ENCODE results near the gene CTNS. TPM values are rescaled to one million over a fixed set of nuclear protein-coding genes. Genes with fewer than 3 reads are reported as not detected.
"Not testable (repeated sequence)": the region's sequence is repeated elsewhere in the genome, so short reads cannot be mapped to it uniquely, and the experiment has no call there.

The CTNS gene
- total RNA-seq, 1 donor: 27.7 TPM

DNA sequence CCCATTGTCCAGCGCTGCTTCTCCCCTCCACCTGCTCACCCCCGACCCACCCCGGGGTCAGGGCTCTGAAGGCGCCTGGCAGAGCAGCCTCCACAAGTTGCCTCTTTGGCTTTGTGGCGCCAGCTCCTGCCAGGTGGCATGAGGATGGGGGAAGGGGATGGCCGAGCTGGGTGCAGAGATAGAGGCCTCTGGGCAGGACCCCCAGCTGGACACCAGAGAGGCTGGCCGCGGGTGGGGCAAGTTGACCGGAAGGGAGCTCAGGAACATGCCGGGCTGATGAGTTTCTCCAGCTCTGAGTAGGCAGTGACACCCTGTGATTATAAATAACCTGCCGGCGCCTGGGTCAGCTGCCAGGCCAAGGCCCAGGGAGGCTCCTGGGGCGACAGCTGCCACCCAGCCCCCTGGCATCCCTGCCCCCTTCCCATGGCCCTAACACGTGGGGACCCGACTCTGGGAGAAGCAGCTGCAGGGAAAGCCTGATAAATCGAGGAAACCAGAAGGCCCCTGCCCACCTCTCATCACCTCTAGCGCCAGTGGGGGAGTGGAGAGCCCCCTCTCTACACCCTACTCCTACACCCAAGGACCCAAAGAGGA is 58.7 kb downstream of the CTNS start:
- TF ChIP-seq, protein P1, sequence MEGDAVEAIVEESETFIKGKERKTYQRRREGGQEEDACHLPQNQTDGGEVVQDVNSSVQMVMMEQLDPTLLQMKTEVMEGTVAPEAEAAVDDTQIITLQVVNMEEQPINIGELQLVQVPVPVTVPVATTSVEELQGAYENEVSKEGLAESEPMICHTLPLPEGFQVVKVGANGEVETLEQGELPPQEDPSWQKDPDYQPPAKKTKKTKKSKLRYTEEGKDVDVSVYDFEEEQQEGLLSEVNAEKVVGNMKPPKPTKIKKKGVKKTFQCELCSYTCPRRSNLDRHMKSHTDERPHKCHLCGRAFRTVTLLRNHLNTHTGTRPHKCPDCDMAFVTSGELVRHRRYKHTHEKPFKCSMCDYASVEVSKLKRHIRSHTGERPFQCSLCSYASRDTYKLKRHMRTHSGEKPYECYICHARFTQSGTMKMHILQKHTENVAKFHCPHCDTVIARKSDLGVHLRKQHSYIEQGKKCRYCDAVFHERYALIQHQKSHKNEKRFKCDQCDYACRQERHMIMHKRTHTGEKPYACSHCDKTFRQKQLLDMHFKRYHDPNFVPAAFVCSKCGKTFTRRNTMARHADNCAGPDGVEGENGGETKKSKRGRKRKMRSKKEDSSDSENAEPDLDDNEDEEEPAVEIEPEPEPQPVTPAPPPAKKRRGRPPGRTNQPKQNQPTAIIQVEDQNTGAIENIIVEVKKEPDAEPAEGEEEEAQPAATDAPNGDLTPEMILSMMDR (IDR thresholded peaks at IDR 0.05; ENCODE audit: insufficient read depth, low read length): no peak
- peak overlapping the region; percentile 64 for H3K4me3 ChIP-seq (ENCODE audit: low read depth, low read length)
- no peak for DNase-seq (ENCODE audit: low read depth)

DNA sequence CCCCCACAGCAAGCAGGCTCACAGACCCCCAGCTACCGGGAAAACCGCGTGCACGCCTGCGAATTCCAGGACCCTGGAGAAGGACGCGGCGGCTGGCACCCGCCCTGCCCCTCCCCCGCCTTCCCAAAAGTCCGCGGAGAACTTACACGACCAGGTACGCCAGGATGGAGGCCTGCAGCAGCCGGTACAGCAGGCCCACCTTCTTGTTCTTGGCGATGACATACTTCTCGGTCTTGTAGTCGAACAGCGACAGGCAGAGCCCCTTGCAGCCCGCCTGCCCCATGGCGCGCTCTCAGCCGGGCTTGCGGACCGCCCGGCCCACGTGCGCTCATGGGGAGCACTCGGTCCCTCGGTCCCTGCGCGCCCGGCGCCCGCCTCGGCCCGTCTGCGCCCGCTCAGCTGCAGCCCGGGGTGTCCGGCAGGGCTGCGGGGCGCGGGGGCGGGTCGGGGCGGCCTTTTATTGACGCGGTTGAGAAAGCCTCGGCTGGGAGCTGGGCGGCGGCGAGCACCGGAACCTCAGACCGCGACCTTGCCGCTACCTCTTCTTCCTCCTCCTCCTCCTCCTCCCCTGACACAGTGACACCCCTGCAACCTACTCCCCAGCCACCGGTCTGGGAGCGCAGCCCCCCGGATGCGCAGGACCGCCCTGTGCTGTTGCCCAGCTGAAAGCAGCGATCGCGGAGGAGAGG is 59.3 kb downstream of the CTNS start, which contains the start of gene P2RX5:
TSS of gene P2RX5 (minus strand) at position 433 of the 689 bp plus-strand sequence. CDS start at position 283, 150 bp downstream.
- H3K4me3 ChIP-seq (ENCODE audit: low read depth, low read length): peak within 1 kb of the TSS; percentile 64
- no peak for DNase-seq (ENCODE audit: low read depth)
- TF ChIP-seq, protein P1 (IDR thresholded peaks at IDR 0.05; ENCODE audit: insufficient read depth, low read length): no peak

DNA sequence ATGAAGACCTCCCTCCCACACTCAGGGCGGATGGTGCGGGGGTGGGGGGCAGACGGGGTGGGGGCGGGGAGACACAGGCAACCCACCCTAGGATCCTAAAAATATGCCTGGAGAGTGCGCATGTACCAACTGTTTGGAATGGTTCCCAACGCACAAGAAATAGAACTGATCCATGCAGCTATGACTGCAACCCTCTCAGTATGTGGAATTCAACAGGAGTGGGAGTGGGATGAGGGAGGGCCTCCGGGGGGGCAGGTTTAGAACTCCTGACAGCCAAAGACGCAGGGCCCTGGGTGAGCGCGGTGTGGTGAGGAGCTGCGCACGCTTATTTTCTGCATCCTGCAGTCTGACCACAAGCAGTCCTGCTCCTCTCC is 60.5 kb downstream of the CTNS start:
- no peak for DNase-seq (ENCODE audit: low read depth)
- TF ChIP-seq, protein P1 (IDR thresholded peaks at IDR 0.05; ENCODE audit: insufficient read depth, low read length): no peak
- H3K4me3 ChIP-seq (ENCODE audit: low read depth, low read length): no peak overlapping the region

DNA sequence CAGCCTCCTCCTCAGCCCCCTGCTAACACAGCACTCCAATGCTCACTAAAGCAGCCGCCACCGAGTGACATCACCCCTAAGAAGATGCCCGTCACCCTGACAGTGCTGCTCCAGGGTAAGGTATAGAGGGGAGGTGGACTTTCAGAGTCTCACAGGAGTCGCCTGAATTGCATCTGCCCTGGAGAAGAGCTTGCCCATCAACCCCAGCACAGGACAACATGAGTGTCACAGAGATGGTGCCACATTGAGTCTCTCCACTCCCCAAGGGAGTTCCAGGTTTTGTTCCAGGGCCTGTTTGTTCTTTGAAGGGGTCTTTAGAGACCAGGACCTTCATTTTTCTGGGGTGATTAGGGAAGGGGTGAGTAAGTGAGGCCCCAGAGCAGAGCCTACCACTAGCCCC is 61.6 kb downstream of the CTNS start:
- TF ChIP-seq, protein P1 (IDR thresholded peaks at IDR 0.05; ENCODE audit: insufficient read depth, low read length): no peak
- no peak for DNase-seq (ENCODE audit: low read depth)
- H3K4me3 ChIP-seq (ENCODE audit: low read depth, low read length): no peak overlapping the region

DNA sequence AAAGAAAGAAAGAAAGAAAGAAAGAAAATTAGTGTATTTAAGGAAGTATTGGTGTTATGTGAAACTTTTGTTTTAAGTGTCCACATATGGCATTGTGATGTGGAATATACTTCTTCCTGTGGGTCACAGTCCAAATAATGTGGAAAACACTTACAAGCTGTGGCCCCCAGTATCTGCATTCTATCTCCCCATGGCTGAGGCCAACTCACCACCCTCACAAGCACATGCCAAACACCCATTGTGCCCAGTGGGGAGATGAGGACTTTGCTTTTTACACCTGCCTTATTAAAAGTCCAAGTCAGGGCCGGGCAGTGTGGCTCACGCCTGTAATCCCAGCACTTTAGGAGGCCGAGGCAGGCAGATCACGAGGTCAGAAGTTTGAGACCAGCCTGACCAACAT is 63.4 kb downstream of the CTNS start:
- no peak for DNase-seq (ENCODE audit: low read depth)
- TF ChIP-seq, protein P1 (IDR thresholded peaks at IDR 0.05; ENCODE audit: insufficient read depth, low read length): no peak
- H3K4me3 ChIP-seq (ENCODE audit: low read depth, low read length): no peak overlapping the region

DNA sequence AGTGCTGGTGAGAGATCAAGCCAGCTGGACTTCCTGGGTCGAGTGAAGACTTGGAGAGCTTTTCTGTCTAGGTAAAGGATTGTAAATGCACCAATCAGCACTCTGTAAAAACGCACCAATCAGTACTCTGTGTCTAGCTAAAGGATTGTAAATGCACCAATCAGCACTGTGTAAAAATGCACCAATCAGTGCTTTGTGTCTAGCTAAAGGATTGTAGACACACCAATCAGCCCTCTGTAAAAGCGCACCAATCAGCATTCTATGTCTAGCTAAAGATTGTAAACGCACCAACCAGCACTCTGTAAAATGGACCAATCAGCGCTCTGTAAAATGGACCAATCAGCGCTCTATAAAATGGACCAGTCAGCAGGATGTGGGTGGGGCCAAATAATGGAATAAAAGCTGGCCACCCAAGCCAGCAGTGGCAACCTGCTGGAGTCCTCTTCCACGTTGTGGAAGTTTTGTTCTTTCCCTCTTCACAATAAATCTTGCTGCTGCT is 65.5 kb downstream of the CTNS start:
- not testable (repeated sequence) for H3K4me3 ChIP-seq (ENCODE audit: low read depth, low read length); DNase-seq (ENCODE audit: low read depth)

DNA sequence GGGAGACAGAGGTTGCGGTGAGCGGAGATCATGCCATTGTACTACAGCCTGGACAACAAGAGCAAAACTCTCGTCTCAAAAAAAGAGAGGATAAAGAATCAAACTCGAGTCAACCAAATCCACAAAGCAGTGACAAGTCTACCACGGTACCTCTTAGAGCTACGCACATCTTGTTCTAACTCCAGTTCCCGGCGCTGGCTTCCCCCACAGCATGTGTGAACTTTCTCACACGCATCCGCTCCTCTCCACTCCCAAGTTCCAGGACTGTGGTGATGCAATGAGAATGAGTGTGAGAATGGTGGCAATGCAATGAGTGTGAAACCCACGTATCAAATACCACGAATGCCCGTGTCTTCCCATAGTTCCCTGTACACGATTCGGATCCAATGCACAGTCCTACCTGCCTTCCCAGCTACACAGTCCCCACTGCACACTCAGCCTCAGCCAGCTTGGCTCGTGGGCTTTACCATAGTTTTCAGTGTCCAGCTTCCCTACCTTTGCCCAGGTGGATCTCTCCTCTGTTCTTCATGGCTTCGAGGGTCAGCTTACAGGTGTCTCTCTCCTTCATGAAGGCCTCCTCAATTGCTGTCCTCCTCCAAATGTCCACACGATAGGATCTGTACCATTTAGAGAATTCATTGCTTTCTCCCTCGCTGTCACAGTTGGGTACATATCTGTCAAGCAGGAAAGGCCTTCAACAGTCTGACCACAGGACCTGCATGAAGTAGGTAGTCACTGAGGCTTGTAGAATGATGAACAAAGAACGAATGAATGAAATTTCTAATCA is 68.6 kb downstream of the CTNS start:
- no peak for DNase-seq (ENCODE audit: low read depth)
- TF ChIP-seq, protein P1 (IDR thresholded peaks at IDR 0.05; ENCODE audit: insufficient read depth, low read length): no peak
- H3K4me3 ChIP-seq (ENCODE audit: low read depth, low read length): no peak overlapping the region

DNA sequence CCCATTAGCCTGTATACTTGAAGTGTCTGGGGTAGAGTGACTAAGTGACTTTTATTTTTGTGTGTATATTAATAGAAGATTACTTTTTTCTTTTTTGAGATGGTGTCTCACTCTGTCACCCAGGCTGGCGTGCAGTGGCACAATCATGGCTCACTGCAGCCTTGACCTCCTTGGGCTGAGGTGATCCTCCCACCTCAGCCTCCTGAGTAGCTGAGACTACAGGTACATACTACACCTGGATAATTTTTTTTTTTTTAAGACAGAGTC is 69.1 kb downstream of the CTNS start:
- not testable (repeated sequence) for H3K4me3 ChIP-seq (ENCODE audit: low read depth, low read length); DNase-seq (ENCODE audit: low read depth)
